GM04503 (cell line): Measurements from ENCODE around the gene RXFP4.
"Not testable (repeated sequence)": the region's sequence is repeated elsewhere in the genome, so short reads cannot be mapped to it uniquely, and the experiment has no call there.

Experiments used
- DNase-seq: peaks from one replicate; pipeline ENCODE4 v3.0.0-alpha.2; 2012; ENCODE audit warnings: low read depth

RXFP4 gene, protein sequence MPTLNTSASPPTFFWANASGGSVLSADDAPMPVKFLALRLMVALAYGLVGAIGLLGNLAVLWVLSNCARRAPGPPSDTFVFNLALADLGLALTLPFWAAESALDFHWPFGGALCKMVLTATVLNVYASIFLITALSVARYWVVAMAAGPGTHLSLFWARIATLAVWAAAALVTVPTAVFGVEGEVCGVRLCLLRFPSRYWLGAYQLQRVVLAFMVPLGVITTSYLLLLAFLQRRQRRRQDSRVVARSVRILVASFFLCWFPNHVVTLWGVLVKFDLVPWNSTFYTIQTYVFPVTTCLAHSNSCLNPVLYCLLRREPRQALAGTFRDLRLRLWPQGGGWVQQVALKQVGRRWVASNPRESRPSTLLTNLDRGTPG

DNA sequence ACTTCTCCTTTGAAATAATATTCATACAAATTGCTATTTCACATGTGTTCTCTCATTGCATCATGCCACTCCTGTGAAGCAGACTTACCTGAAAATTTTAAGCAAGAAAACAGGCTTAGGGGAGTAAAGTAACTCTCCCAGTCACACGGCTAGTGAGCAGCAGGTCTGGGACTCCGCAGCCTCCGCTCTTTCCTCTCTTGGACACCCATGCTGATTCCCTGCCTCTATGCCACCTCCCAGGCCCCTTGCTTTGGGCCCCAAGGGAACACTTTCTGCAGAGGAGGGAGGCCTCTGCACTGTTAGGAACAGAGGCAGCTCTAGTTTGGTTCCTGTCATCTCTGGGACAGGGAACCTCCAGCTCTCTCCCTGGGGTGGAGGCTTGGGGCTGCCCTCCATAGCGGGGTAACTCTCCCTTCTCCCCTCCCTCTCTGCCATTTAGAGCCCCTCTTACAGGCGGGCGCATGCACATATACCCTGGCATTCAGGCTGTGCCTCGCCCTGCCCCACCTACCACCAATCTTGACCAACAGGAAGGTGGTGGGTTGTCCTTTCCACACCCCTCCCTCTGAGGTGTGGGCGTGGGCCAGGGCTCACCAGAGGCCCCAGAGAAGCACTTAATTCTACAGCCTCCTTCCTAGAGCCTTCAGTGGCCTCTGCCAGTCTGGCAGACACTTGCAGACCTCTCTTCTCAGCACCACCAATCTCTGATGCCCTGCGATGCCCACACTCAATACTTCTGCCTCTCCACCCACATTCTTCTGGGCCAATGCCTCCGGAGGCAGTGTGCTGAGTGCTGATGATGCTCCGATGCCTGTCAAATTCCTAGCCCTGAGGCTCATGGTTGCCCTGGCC, at the start of gene RXFP4:
Gene RXFP4 (plus strand): TSS at position 646 of the 852 bp plus-strand sequence. CDS start 72 bp downstream, at position 718.
- DNase-seq: no peak

DNA sequence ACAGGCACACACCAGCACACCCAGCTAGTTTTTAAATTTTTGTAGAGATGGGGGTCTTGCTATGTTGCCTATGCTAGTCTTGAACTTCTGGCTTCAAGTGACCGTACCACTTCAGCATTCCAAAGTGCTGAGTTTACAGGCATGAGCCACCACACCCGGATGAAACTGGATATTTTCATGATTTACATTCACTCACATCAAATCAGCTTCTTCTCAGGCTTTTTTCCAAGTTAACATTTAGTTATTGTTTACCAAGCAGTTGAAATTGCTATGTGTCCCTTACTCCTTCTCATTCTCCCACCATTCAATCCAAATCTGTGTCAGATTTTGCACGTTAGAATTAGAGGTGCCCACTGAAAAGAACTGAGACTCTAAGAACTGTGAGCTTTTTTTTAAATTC, 48.6 kb upstream of the RXFP4 start:
- DNase-seq: no peak

DNA sequence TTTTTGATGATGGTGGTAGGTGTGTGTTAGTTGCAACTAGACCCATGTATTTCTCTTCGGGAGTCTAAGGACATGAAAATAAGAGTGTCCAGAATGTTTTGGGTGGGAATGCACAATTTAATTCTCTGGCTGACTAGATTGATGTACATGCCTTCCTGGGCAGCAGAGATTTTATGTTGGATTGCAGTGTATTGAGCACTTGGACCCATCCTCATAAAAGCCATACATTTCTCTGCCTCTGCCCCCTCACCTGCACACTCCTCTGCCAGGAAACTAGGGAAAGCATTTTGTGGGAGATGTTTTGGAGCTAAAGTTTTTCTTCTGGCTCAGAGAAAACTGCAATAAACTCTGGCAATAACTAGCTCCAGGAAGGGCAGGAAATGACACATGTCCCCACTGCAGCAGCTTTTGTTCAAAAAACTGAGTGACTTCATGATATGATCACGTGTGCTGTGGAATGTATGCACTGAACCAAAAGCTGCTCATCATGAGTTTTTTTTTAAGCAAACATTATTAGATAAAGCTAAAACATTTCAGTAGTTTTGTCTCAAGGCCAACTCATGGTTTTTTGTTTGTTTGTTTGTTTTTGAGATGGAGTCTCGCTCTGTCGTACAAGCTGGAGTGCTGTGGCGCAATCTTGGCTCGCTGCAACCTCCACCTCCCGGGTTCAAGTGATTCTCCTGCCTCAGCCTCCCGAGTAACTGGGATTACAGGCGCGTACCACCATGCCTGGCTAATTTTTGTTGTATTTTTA, 47.9 kb upstream of the RXFP4 start:
- DNase-seq: peak; percentile 83

DNA sequence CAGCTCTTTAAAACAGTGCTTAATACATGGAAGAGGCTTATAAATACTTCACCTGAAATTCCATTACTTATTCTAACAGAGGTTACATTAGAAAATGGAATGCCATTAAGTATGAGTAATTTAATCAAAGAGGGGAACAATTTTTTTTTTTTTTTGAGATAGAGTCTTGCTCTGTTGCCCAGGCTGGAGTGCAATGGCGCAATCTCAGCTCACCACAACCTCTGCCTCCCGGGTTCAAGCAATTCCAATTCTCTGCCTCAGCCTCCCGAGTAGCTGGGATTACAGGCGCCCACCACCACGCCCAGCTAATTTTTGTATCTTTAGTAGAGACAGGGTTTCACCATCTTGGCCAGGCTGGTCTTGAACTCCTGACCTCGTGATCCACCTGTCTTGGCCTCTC, 45.8 kb upstream of the RXFP4 start:
- DNase-seq: not testable (repeated sequence)

DNA sequence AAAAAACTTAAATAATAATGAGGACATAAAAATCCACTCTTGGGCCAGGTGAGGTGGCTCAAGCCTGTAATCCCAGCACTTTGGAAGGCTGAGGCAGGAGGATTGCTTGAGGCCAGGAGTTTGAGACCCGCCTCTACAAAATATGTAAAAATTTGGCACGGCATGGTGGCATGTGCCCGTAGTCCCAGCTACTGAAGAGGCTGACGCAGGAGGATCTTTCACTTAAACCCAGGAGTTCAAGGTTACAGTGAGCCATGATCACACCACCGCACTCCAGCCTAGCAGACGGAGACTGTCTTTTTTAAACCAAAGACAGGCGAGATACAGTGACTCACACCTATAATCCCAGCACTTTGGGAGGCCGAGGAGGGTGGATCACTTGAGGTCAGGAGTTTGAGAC, 45.0 kb upstream of the RXFP4 start:
- not testable (repeated sequence) for DNase-seq

DNA sequence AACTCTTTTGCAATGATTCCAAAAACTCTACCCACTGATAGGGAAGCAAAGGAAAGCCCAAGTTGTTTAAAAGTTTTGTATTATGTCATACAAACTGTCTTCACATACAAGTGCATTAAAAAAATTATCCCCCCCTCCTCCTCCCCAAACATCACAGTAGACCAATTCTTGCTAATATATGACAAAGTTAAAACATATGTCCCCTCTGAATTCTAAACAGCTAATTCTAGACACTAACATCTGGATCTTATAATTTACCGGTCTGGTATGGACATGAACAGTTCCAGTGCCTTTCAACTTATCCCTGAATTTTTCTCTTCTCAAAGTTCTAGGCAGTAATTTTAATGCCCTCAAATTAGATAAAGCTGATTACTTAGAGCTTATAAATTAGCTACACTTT, 43.7 kb upstream of the RXFP4 start:
- DNase-seq: no peak

DNA sequence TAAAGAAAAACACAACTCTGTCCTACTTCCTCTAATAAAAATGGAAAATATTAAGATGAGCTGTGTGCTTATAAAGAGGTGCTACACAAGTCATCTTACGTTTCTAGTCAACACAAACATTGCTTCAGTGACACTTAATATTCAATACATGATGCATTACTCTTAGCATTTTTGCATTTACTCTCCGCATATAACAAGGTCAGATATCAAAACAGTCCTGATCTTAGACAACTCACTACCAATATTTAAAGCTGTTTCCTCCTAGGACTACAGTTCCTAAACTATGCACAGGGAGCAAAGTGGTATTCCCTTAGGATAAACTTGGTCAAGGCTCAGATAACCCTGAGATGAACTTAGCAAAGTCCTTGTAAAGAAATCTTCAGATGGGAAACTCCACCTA, 42.5 kb upstream of the RXFP4 start:
- DNase-seq: no peak

DNA sequence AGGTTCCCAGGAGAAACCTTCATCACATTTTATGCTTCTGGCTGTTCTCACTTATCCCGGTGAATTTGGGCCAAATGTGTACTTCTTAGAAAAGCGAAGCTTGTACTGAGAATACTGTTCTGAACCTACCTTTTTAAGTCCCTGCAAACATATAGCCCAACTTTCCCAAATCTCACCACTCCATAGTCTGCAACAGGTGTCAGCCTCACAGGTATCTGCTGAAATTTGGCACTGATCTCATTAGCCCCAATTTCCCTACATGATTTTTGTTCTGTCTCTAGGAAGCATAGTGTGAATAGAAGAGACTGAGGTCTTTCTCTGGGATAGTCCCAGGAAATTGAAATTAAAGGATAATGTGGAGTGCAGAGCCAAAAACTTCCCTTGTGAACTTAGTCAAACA, 41.8 kb upstream of the RXFP4 start:
- DNase-seq: no peak

DNA sequence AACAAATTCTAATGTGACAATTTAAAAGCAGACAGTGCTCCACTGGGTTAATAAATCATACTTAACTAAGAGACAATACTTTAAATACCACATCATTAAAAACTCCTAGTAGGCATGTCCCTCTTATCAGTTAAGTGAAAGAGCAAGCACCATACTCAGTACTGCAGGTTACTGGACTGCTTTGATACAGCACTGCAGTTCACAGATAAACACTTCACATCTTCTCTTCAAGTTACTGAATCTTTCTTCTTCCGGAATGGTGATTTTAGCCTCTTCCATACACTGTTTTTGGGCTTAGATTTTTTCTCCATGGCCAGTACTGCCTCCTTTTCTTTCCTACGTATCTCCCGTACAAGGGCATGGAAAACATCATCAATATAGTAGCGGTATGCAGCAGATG, 41.3 kb upstream of the RXFP4 start:
- no peak for DNase-seq

DNA sequence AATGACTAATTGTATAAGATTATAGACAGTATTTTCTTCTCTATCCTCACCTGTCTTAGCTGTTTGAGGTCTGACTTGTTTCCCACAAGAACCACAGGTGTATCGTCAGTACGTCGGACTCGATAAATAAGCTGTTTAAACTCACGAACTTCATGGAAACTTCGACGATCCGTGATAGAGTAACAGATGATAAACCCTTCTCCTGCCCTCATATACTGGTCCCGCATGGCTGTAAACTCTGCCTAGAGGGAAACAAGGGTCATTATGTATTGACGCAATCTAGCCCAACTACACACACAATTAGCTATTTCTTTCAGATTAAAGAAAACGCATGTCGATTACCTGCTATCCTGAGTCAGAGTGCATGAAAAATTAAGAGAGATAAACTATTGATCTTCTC, 37.2 kb upstream of the RXFP4 start:
- DNase-seq: no peak

DNA sequence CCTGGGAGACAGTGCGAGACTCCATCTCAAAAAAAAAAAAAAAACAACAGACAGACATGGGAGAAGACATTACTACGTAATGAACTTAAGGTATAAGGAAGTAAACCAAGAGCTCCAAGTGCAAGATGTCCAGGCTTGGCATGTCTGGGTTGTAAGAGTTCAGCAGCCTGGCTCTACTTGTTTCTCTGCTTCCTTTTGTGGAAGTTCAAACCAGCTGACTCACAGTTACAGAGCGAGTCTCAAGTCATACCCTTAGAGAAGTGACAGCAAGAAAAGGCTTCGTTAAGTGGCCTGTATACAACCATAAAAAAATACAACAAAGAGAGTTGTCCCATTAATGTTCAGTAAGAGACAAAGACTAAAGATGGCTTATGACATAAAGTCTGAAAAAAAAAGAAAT, 31.5 kb upstream of the RXFP4 start:
- DNase-seq: no peak

DNA sequence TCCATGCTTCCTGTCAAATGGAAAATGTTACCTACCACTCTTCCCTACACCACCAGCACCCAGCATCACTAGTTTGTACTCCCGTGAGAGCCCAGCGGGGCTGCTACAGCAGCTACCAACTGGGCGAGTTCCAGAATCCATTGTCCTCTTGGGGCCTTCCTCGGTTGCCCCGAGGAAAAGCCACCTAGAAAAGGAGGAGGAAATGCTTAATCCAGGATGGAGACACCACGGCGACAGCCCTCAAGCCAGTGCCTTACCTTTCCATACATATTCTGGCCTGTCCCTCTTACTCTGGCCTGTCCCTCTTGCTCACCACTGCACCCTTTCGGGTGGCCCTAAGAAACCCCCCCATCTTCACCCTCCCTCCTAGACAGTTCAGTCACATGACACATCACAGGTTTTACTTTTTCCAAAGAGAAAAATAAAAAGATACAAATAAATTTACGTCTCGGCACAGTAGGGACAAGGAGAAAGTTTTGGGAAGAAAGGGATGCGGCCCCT, 30.8 kb upstream of the RXFP4 start:
- no peak for DNase-seq

DNA sequence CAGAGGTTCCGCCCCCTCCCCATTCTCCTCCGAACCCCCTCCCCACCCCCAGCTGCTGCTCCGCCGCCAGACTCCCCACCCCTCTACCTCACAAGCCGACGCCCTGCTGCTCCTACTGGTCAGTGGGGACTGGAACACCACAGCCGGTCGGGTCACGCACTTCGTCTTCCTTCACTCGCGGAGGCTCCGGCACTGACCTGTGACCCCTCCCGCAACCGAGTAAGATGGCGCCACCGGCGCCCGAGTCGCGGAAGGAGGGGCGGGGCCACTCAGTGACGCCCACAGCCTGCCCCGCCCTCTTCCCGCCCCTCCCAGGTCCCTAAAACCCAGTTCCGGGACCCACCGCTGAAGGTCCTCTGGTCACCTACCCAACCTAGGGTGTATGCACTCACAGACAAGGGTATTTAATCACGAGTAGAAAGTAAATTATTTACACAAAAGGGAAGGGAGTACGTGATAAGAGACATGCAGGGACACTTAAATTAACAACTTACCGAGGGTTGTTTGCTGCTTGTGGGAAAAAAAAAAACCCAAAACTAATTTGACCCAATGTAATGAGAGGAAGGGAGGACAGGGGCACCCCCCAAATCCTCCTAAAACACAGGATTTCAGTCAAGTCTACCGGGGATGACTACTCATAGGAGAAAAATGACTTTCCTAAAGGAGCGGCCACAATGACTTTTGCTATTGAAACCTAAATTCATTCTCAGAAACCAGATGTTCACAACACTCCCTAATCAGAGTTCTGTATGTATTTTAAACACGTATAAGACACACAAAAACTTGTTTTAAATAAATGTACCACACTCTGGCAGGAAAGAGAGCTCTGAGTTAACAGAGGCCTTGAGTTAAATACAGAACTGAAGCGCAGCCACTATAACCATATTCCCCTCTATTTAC, 30.0 kb upstream of the RXFP4 start, which contains the start of gene RIT1:
Gene RIT1 (minus strand): TSS at position 194 of the 900 bp plus-strand sequence. CDS start 588 bp downstream, outside the sequence.
- DNase-seq: no peak

DNA sequence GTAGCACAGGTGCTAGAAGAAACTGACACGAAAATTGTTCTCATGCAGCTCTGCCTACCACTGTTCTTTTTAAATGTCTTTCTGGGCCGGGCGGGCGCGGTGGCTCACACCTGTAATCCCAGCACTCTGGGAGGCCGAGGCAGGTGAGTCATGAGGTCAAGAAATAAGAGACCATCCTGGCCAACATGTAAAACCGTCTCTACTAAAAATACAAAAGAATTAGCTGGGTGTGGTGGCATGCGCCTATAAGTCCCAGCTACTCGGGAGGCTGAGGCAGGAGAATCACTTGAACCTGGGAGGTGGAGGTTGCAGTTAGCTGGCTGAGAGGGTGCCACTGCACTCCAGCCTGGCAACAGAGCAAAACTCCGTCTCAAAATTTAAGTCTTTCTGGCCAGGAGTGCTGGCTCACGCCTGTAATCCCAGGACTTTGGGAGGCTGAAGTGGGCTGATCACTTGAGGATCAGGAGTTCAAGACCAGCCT, 29.3 kb upstream of the RXFP4 start:
- DNase-seq: no peak

DNA sequence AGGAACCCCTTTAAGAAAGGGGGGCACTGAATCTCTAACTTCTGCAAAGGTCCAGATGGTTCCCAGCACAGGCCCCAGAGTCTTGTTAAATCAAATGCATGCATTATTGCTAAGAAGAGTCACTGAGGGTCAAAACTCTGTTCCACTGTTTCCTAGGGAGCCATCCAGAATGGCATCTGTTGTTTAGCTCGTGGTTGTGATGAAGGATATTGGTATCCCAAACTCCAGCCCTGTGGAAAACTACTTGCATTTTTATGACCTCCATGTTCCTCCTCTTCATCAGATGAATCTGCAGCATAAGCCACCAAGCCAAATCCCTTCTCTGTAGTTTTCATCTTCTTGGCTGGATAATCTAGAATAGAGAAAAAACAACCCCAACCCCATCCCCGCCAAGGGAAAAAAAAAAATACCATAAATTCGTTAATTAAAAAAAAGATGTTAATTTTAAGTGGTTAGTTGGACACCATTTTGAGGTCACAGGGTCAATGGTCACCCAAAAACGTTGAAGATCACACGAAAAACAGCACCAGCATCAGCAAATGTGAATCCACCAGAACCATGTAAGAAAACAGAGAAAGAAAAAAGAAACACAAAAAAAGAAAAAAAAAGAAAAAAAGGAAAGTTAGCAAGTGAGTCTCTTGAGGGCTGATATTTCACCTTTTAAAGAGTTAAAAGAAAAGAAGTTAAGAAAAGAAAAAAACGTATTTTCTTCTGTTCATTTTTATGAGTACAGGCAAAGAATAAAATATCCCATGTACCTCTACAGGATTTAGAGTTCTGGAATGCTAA, 27.3 kb upstream of the RXFP4 start:
- no peak for DNase-seq

DNA sequence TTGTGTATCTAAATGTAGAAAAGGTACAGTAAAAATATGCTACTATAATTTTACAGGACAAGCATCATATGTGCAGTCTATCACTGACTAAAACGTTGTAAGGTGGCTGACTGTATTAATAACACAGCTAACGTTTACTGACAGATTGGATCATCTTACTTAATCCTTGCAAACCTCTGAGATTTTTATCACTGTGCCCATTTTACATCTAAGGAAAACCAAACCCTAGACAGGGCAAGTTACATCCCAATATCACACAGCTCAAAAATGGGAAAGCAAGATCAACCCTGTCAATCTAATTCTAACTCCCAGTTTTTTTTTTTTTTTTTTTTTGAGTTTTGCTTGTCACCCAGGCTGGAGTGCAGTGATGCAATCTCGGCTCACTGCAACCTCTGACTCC, 22.8 kb upstream of the RXFP4 start:
- DNase-seq: no peak

DNA sequence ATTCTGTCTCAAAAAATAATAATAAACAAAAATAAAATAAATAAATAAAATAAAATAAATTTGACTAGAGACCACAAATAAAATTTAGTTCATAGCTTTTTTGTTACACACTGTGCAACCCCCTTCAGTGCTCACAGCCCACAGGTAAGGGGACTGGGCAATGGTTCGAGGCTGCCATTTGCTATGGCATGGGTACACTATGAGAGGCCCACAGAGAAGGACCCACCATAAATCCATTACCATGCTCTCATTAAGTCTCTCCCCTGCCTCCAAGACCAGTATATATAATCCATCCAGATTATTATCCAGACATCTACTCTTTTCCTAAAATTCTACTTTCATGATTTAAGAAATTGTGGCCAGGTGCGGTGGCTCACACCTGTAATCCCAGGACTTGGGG, 21.6 kb upstream of the RXFP4 start:
- DNase-seq: no peak

DNA sequence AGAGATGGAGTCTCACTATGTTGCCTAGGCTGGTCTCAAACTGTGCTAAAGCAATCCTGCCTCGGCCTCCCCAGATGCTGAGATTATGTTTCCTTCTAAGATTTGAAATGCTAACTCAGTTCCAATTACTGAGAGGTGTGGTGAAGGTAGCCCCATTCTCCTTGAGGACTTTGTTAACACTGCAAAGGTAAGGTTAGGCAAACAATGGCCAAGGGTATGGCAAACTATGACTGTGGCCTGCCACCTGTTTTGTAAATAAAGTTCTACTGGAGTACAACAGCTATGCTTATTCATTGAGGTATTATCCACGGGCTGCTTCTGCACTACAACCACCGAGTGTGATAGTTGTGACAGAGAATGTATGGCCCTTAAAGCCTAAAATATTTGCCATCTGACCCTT, 20.7 kb upstream of the RXFP4 start:
- DNase-seq: no peak

DNA sequence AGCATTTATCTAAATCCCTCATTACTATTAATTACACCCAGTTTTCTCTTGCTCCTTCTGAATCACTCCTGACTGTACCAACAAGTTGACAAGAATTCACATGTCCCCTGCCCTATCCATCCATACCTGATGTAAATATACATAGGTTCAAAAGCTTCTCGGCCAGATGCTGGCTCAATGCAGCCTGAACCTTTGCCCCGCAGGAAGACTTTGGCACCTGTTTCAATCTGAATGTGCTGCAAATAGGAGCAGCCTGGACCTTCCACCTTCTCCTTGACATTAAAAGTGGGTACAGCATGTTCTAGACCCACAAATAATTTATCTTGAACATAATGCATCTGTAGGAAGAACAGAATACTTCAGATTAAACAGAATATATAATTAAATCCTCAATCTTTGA, 15.9 kb upstream of the RXFP4 start:
- no peak for DNase-seq

DNA sequence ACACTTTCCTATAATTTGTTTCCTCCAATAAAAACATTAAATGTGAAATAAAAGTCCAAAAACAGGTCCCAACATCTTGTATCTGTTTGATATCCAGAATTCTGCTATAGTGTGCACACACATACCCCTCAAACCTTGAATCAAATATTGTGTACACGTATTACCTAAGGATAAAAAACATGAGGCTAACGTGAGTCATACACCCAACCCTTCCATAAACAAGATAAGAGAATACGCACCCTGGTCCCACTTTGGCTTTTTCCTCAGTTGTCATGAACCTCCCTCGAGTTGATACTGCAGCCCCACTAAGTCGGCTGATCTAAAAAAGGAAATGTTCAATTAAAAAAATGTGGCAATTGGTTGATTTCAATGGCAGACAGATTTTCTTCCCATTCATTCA, 12.4 kb upstream of the RXFP4 start:
- no peak for DNase-seq
